ENCODE results near the gene CASKIN2. TPM values are rescaled to one million over a fixed set of nuclear protein-coding genes. Genes with fewer than 3 reads are reported as not detected.

Gene CASKIN2
- total RNA-seq, 1 donor, result 8.0 TPM

- H3K4me3 ChIP-seq (ENCODE audit: low read depth, low read length), result no peak overlapping the region
- no peak for DNase-seq (ENCODE audit: low read depth)
- TF ChIP-seq CTCF (IDR thresholded peaks at IDR 0.05; ENCODE audit: insufficient read depth, low read length), result no peak
Observed at GRCh38 chr17:75547091-75547490, 31.8 kb upstream of the CASKIN2 start.

- DNase-seq (ENCODE audit: low read depth), result no peak
- no peak for TF ChIP-seq CTCF (IDR thresholded peaks at IDR 0.05; ENCODE audit: insufficient read depth, low read length)
- no peak overlapping the region for H3K4me3 ChIP-seq (ENCODE audit: low read depth, low read length)
Observed at GRCh38 chr17:75546181-75546580, 30.8 kb upstream of the CASKIN2 start.

- no peak overlapping the region for H3K4me3 ChIP-seq (ENCODE audit: low read depth, low read length)
- TF ChIP-seq CTCF (IDR thresholded peaks at IDR 0.05; ENCODE audit: insufficient read depth, low read length), result no peak
- DNase-seq (ENCODE audit: low read depth), result no peak
Observed at GRCh38 chr17:75544250-75544649, 28.9 kb upstream of the CASKIN2 start.

- TF ChIP-seq CTCF (IDR thresholded peaks at IDR 0.05; ENCODE audit: insufficient read depth, low read length), result no peak
- no peak for DNase-seq (ENCODE audit: low read depth)
- no peak overlapping the region for H3K4me3 ChIP-seq (ENCODE audit: low read depth, low read length)
Observed at GRCh38 chr17:75542728-75543336, 27.5 kb upstream of the CASKIN2 start.

GRCh38 chr17:75542229-75542628, 26.9 kb upstream of the CASKIN2 start:
- no peak for TF ChIP-seq CTCF (IDR thresholded peaks at IDR 0.05; ENCODE audit: insufficient read depth, low read length)
- DNase-seq (ENCODE audit: low read depth), result no peak
- no peak overlapping the region for H3K4me3 ChIP-seq (ENCODE audit: low read depth, low read length)

GRCh38 chr17:75540923-75541503, 25.7 kb upstream of the CASKIN2 start:
- no peak overlapping the region for H3K4me3 ChIP-seq (ENCODE audit: low read depth, low read length)
- TF ChIP-seq CTCF (IDR thresholded peaks at IDR 0.05; ENCODE audit: insufficient read depth, low read length), result no peak
- DNase-seq (ENCODE audit: low read depth), result no peak

All from fibroblast of the aortic adventitia (primary cell).